ENCODE measurements around the gene MROH8. TPM values are rescaled to one million over a fixed set of nuclear protein-coding genes. Genes with fewer than 3 reads are reported as not detected.

MROH8 gene
- total and polyA plus RNA-seq, 2 donors from 2014 or later = 2.4 to 4.4 TPM

DNA sequence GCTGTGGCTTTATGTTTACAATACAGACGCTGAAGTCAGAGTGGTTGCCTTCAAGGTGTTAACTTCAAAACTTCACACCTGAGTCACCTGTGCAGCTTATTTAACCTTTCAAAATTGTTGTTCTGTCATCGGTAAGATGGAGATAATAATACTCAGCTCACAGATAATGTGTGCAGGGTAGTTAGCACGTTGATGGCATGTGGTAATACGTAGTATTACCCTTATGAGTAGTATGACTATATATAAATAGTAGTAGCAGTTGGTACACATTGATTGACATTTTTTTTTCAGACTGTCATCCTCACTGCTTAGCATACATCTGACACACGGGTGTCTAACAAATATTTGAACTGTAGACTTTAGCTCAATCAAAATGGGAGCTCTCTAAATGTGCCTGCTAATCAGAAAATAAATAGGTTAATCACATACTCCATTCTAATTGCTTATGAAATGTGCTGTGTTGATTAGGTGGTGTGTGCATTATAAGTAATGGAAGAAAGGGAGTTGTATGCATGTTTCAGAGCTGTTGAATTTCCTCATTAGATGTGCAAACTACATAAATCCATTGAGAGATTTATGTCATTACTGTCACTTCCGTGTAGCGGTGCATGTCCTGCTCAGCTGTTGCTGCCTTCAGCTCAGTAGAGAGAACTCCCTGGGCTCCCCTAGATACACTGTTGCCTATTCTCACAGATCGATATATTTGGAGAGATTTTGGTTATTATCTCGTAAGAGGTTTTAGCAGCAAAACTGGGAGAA lies 11.2 kb upstream of the MROH8 start:
- intact Hi-C loops (cut with DNase I) = no loop called here
- Histone ChIP-seq H3K27ac (ENCODE audit: low read depth in 2 of 2, low read length in 2 of 2) (no peak overlapping the region), H3K27me3 (ENCODE audit: control insufficient read depth, insufficient read depth, low read length) (no peaks in the 10 kb centered on the region), H3K4me1 (ENCODE audit: control insufficient read depth in 2 of 3, insufficient read depth in 2 of 3, low read depth in 1 of 3, low read length in 3 of 3) (peaks cover 0 to 11% (median 10%) of the 10 kb centered on the region in 3 donors), H3K9ac (ENCODE audit: low read length in 3 of 3) (no peak overlapping the region), H3K9me3 (ENCODE audit: control insufficient read depth in 2 of 3, insufficient read depth in 1 of 3, low read length in 3 of 3) (no peaks in the 10 kb centered on the region), H3K4me3 (ENCODE audit: low read length in 3 of 3) (no peak overlapping the region), H3K36me3 (ENCODE audit: control insufficient read depth in 2 of 3, insufficient read depth in 3 of 3, low read length in 3 of 3) (peaks cover 7 to 12% (median 8%) of the 10 kb centered on the region in 3 donors)
- TF ChIP-seq, protein P1, sequence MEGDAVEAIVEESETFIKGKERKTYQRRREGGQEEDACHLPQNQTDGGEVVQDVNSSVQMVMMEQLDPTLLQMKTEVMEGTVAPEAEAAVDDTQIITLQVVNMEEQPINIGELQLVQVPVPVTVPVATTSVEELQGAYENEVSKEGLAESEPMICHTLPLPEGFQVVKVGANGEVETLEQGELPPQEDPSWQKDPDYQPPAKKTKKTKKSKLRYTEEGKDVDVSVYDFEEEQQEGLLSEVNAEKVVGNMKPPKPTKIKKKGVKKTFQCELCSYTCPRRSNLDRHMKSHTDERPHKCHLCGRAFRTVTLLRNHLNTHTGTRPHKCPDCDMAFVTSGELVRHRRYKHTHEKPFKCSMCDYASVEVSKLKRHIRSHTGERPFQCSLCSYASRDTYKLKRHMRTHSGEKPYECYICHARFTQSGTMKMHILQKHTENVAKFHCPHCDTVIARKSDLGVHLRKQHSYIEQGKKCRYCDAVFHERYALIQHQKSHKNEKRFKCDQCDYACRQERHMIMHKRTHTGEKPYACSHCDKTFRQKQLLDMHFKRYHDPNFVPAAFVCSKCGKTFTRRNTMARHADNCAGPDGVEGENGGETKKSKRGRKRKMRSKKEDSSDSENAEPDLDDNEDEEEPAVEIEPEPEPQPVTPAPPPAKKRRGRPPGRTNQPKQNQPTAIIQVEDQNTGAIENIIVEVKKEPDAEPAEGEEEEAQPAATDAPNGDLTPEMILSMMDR (IDR thresholded peaks at IDR 0.05; ENCODE audit: borderline replicate concordance, extremely low read depth, insufficient read depth) = no peak
- DNase-seq (no peak), FAIRE-seq (no peak)

DNA sequence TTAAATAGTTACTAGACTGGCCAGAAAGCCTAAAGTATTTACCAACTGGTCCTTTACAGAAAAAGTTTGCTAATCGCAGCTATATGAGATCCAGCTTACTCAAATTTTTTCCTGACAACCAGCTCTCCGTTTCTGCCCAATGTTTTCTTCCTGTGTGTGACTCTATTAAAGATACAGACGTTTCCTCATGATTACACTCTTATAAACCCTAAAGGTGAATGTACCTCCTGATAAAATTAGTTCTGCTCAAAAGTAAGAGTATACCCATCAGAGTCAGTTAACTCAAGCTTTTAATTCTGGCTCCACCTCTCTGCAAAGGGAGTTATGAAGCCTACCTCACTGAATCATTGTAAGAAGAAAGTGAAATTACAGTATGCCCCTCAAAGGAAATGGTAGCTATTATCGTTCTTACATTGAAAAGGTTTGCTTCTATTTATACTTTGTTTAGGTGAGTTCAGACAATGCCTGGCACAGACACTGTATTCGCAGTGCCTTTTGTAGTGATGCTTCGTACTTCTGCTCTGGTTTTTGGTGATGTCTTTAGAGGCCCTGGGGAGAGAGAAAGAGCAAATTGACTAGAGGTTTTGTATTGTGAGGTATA lies 10.2 kb upstream of the MROH8 start:
- Histone ChIP-seq H3K9ac (ENCODE audit: low read length in 3 of 3) (no peak overlapping the region), H3K4me3 (ENCODE audit: low read length in 3 of 3) (no peak overlapping the region), H3K4me1 (ENCODE audit: control insufficient read depth in 2 of 3, insufficient read depth in 2 of 3, low read depth in 1 of 3, low read length in 3 of 3) (peaks cover 0 to 11% (median 10%) of the 10 kb centered on the region in 3 donors), H3K27me3 (ENCODE audit: control insufficient read depth, insufficient read depth, low read length) (no peaks in the 10 kb centered on the region), H3K9me3 (ENCODE audit: control insufficient read depth in 2 of 3, insufficient read depth in 1 of 3, low read length in 3 of 3) (no peaks in the 10 kb centered on the region), H3K27ac (ENCODE audit: low read depth in 2 of 2, low read length in 2 of 2) (no peak overlapping the region), H3K36me3 (ENCODE audit: control insufficient read depth in 2 of 3, insufficient read depth in 3 of 3, low read length in 3 of 3) (peaks cover 7 to 17% (median 8%) of the 10 kb centered on the region in 3 donors)
- DNase-seq (no peak), FAIRE-seq (no peak)
- intact Hi-C loops (cut with DNase I) = no loop called here
- TF ChIP-seq, protein P1 (IDR thresholded peaks at IDR 0.05; ENCODE audit: borderline replicate concordance, extremely low read depth, insufficient read depth) = no peak

DNA sequence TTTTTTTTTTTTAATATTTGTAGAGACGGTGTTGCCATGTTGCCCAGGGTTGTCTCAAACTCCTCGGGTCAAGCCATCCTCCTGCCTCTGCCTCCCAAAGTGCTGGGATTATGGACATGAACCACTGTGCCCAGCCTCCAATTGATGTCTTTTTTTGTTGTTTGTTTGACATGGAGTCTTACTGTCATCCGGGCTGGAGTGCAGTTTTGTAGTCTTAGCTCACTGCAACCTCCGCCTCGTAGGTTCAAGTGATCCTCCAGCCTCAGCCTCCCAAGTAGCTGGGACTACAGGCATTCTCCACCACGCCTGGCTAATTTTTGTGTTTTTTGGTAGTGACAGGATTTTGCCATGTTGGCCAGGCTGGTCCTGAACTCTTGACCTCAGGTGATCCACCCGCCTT lies 9.4 kb upstream of the MROH8 start:
- Histone ChIP-seq H3K9me3 (ENCODE audit: control insufficient read depth in 2 of 3, insufficient read depth in 1 of 3, low read length in 3 of 3) (no peaks in the 10 kb centered on the region), H3K36me3 (ENCODE audit: control insufficient read depth in 2 of 3, insufficient read depth in 3 of 3, low read length in 3 of 3) (peaks cover 7 to 24% (median 10%) of the 10 kb centered on the region in 3 donors), H3K9ac (ENCODE audit: low read length in 3 of 3) (no peak overlapping the region), H3K4me3 (ENCODE audit: low read length in 3 of 3) (no peak overlapping the region), H3K27me3 (ENCODE audit: control insufficient read depth, insufficient read depth, low read length) (no peaks in the 10 kb centered on the region), H3K27ac (ENCODE audit: low read depth in 2 of 2, low read length in 2 of 2) (no peak overlapping the region), H3K4me1 (ENCODE audit: control insufficient read depth in 2 of 3, insufficient read depth in 2 of 3, low read depth in 1 of 3, low read length in 3 of 3) (peaks cover 0 to 11% (median 10%) of the 10 kb centered on the region in 3 donors)
- TF ChIP-seq, protein P1 (IDR thresholded peaks at IDR 0.05; ENCODE audit: borderline replicate concordance, extremely low read depth, insufficient read depth) = no peak
- FAIRE-seq (no peak), DNase-seq (no peak)
- intact Hi-C loops (cut with DNase I) = no loop called here

Measured in kidney (tissue), 14 donors.